Activated naive CD4-positive, alpha-beta T cell treated with anti-CD3 and anti-CD28 coated beads, Interleukin-2, amount 50 U/mL, for 24 hours (primary cell): ENCODE data around the gene SCAMP3.

Experiments used
- H3K27ac Mint-ChIP-seq: one replicate; pipeline ENCODE4 v1.8.0; 2021; ENCODE audit warnings: mild to moderate bottlenecking, mixed read lengths
- H3K27me3 Mint-ChIP-seq: one replicate; pipeline ENCODE4 v1.8.0; 2021; ENCODE audit warnings: mixed read lengths
- H3K36me3 Mint-ChIP-seq: one replicate; pipeline ENCODE4 v1.8.0; 2021; ENCODE audit warnings: mixed read lengths
- H3K4me1 Mint-ChIP-seq: one replicate; pipeline ENCODE4 v1.8.0; 2021; ENCODE audit warnings: mixed read lengths
- H3K4me3 Mint-ChIP-seq: one replicate; pipeline ENCODE4 v1.8.0; 2021; ENCODE audit warnings: mild to moderate bottlenecking, mixed read lengths
- H3K9me3 Mint-ChIP-seq: one replicate; pipeline ENCODE4 v1.8.0; 2021; ENCODE audit warnings: mixed read lengths

Gene SCAMP3

GRCh38 chr1:155272466-155273342 lies 10.5 kb upstream of the SCAMP3 start:
- Mint-ChIP-seq H3K36me3 (peaks cover 12% of the 10 kb centered on the region), H3K9me3 (no peaks in the 10 kb centered on the region), H3K4me1 (peaks cover 49% of the 10 kb centered on the region)

GRCh38 chr1:155269381-155269780 lies 7.2 kb upstream of the SCAMP3 start:
- no peak overlapping the region for H3K27ac Mint-ChIP-seq
- H3K27me3 Mint-ChIP-seq: no peaks in the 10 kb centered on the region
- no peak overlapping the region for H3K4me3 Mint-ChIP-seq
- peaks cover 12% of the 10 kb centered on the region for H3K36me3 Mint-ChIP-seq
- H3K4me1 Mint-ChIP-seq: peaks cover 31% of the 10 kb centered on the region
- H3K9me3 Mint-ChIP-seq: no peaks in the 10 kb centered on the region

More at GRCh38 chr1:155272466-155273342, 10.5 kb upstream of the SCAMP3 start:
- no peaks in the 10 kb centered on the region for H3K27me3 Mint-ChIP-seq
- H3K4me3 Mint-ChIP-seq: peak overlapping the region; percentile 91
- peak overlapping the region; percentile 67 for H3K27ac Mint-ChIP-seq

- Mint-ChIP-seq H3K27me3 (no peaks in the 10 kb centered on the region), H3K4me3 (no peak overlapping the region), H3K27ac (no peak overlapping the region), H3K36me3 (peaks cover 13% of the 10 kb centered on the region), H3K9me3 (no peaks in the 10 kb centered on the region), H3K4me1 (peaks cover 29% of the 10 kb centered on the region)
Measured at GRCh38 chr1:155268630-155269029, 6.5 kb upstream of the SCAMP3 start.

DNA sequence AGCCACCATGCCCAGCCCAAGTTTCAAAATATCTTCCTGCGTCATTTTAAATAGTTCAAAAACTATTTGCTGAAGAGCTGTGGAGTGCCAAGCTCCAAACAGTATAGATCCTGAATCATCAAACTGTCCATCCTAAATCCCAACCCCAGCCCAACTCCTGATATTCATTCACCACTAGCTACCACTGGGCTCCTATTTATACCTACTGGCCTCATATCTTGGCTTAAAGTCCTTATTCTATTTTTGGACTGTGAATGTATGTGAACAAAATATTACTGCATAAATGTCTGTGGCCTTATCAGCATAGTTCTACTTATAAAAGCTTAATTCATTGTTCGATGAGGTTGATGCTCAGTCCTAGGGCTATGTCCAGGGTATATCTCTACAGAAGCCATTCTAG lies 5.2 kb upstream of the SCAMP3 start:
- peaks cover 19% of the 10 kb centered on the region for H3K36me3 Mint-ChIP-seq
- no peak overlapping the region for H3K27ac Mint-ChIP-seq
- H3K27me3 Mint-ChIP-seq: no peaks in the 10 kb centered on the region
- H3K4me3 Mint-ChIP-seq: no peak overlapping the region
- H3K4me1 Mint-ChIP-seq: peaks cover 34% of the 10 kb centered on the region
- no peaks in the 10 kb centered on the region for H3K9me3 Mint-ChIP-seq

- Mint-ChIP-seq H3K27me3 (no peaks in the 10 kb centered on the region), H3K36me3 (peaks cover 25% of the 10 kb centered on the region), H3K27ac (no peak overlapping the region), H3K4me1 (peaks cover 35% of the 10 kb centered on the region), H3K9me3 (no peaks in the 10 kb centered on the region), H3K4me3 (no peak overlapping the region)
Measured at GRCh38 chr1:155266553-155266952, 4.4 kb upstream of the SCAMP3 start.

- H3K36me3 Mint-ChIP-seq: peaks cover 25% of the 10 kb centered on the region
- peak overlapping the region; percentile 99 for H3K4me3 Mint-ChIP-seq
- H3K9me3 Mint-ChIP-seq: no peaks in the 10 kb centered on the region
- no peaks in the 10 kb centered on the region for H3K27me3 Mint-ChIP-seq
- peaks cover 36% of the 10 kb centered on the region for H3K4me1 Mint-ChIP-seq
- H3K27ac Mint-ChIP-seq: peak overlapping the region; percentile 95
Measured at GRCh38 chr1:155263067-155263466, 907 bp upstream of the SCAMP3 start.

- Mint-ChIP-seq H3K4me3 (peak overlapping the region; percentile 99), H3K27ac (peak overlapping the region; percentile 95), H3K9me3 (no peaks in the 10 kb centered on the region), H3K27me3 (no peaks in the 10 kb centered on the region), H3K36me3 (peaks cover 31% of the 10 kb centered on the region), H3K4me1 (peaks cover 48% of the 10 kb centered on the region)
Measured at GRCh38 chr1:155261493-155261851, 688 bp downstream of the SCAMP3 start.

DNA sequence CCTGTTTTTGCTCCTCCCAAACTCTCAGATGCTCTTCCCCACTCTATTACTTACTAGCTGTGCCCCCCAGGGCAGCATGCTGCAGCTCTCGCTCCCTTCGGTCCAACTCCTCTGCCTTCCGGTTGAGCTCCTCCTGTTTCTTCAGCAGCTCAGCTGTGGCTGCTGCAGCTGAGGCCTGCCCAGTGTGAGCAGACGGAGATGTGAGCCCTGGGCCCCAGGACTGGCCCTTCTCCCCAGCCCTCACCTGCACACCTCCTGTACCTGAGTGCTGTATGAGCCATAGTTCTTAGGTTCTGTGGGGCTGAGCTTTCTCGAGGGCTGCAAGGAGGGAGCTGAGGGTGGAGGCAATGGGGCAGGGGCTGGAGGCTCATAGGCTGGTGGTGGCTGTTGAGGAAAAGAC lies 1.9 kb downstream of the SCAMP3 start:
- H3K4me1 Mint-ChIP-seq: peaks cover 55% of the 10 kb centered on the region
- H3K9me3 Mint-ChIP-seq: no peaks in the 10 kb centered on the region
- peaks cover 31% of the 10 kb centered on the region for H3K36me3 Mint-ChIP-seq
- no peaks in the 10 kb centered on the region for H3K27me3 Mint-ChIP-seq
- peak overlapping the region; percentile 72 for H3K27ac Mint-ChIP-seq
- peak overlapping the region; percentile 59 for H3K4me3 Mint-ChIP-seq

GRCh38 chr1:155256058-155256852 lies 5.9 kb downstream of the SCAMP3 start:
- peaks cover 13% of the 10 kb centered on the region for H3K36me3 Mint-ChIP-seq
- peak overlapping the region; percentile 23 for H3K27ac Mint-ChIP-seq
- H3K4me1 Mint-ChIP-seq: peaks cover 46% of the 10 kb centered on the region

DNA sequence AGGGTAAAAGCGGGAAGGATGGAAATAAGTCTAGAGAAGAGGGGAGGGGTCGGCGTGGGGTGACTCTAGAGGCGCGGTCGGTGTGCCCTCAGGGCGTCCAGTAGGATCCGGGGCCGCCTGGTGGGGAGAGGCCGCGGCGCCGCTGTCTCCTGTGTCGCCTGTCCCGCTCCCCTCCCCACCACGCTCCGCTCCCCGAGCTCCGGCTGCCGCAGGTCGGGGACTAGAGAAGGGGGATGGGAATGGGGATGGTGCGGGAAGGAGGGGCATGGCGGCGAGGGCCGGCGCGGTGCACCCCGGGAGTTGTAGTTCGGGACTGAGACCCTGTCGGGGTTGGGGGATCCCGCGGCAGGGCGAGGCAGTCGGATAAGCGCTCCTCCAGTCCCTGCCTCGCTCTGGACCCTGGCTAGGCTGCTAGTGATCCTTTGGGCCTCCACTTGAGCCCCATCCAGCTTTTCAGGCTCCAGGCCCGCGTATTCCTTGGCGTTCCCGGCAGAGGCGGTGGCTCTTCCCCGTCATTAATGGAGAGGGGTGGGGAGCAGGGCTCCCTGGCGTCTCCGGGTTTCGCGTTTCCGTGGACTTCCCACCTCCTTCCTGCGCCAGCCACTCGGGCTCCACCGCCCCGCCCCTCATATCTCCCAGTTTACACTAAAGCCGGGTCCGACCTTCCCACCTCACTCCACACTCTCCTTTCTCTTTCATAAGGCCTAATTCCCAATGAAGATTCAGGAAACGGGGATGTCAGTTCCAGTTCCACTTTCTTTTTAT lies 6.7 kb downstream of the SCAMP3 start, which contains the start of gene ENTREP3:
TSS of gene ENTREP3 (minus strand) at position 241 of the 765 bp plus-strand sequence. CDS start 606 bp downstream, outside the sequence.
- Mint-ChIP-seq H3K27me3 (no peaks in the 10 kb centered on the region), H3K27ac (peak within 1 kb of the TSS; percentile 70), H3K9me3 (no peaks in the 10 kb centered on the region), H3K4me1 (peaks cover 42% of the 10 kb centered on the region), H3K4me3 (peak within 1 kb of the TSS; percentile 90), H3K36me3 (peaks cover 11% of the 10 kb centered on the region)

More at GRCh38 chr1:155256058-155256852, 5.9 kb downstream of the SCAMP3 start:
- peak overlapping the region; percentile 80 for H3K4me3 Mint-ChIP-seq
- H3K27me3 Mint-ChIP-seq: no peaks in the 10 kb centered on the region
- no peaks in the 10 kb centered on the region for H3K9me3 Mint-ChIP-seq

GRCh38 chr1:155254714-155255242 lies 7.4 kb downstream of the SCAMP3 start:
- Mint-ChIP-seq H3K36me3 (peaks cover 11% of the 10 kb centered on the region), H3K4me1 (peaks cover 37% of the 10 kb centered on the region), H3K4me3 (peak overlapping the region; percentile 90), H3K27me3 (no peaks in the 10 kb centered on the region), H3K9me3 (no peaks in the 10 kb centered on the region), H3K27ac (peak overlapping the region; percentile 70)

GRCh38 chr1:155254228-155254713 lies 7.9 kb downstream of the SCAMP3 start:
- H3K27me3 Mint-ChIP-seq: no peaks in the 10 kb centered on the region
- no peaks in the 10 kb centered on the region for H3K9me3 Mint-ChIP-seq
- peaks cover 11% of the 10 kb centered on the region for H3K36me3 Mint-ChIP-seq
- H3K27ac Mint-ChIP-seq: peak overlapping the region; percentile 70
- H3K4me3 Mint-ChIP-seq: peak overlapping the region; percentile 90
- peaks cover 37% of the 10 kb centered on the region for H3K4me1 Mint-ChIP-seq

- Mint-ChIP-seq H3K27ac (peak overlapping the region; percentile 25), H3K9me3 (no peaks in the 10 kb centered on the region), H3K36me3 (peaks cover 11% of the 10 kb centered on the region), H3K4me1 (peaks cover 37% of the 10 kb centered on the region), H3K4me3 (peak overlapping the region; percentile 90), H3K27me3 (no peaks in the 10 kb centered on the region)
Measured at GRCh38 chr1:155253797-155254196, 8.4 kb downstream of the SCAMP3 start.

- peaks cover 37% of the 10 kb centered on the region for H3K4me1 Mint-ChIP-seq
- peak overlapping the region; percentile 14 for H3K27ac Mint-ChIP-seq
- no peaks in the 10 kb centered on the region for H3K9me3 Mint-ChIP-seq
- H3K27me3 Mint-ChIP-seq: no peaks in the 10 kb centered on the region
- peaks cover 8% of the 10 kb centered on the region for H3K36me3 Mint-ChIP-seq
- peak overlapping the region; percentile 90 for H3K4me3 Mint-ChIP-seq
Measured at GRCh38 chr1:155253208-155253607, 9.0 kb downstream of the SCAMP3 start.

GRCh38 chr1:155251566-155251965 lies 10.6 kb downstream of the SCAMP3 start:
- no peak overlapping the region for H3K27ac Mint-ChIP-seq
- H3K9me3 Mint-ChIP-seq: no peaks in the 10 kb centered on the region
- H3K36me3 Mint-ChIP-seq: no peaks in the 10 kb centered on the region
- H3K27me3 Mint-ChIP-seq: no peaks in the 10 kb centered on the region
- H3K4me3 Mint-ChIP-seq: no peak overlapping the region
- peaks cover 27% of the 10 kb centered on the region for H3K4me1 Mint-ChIP-seq
